HT-29 (cell line): ENCODE measurements around the gene ABHD14A. TPM values are rescaled to one million over a fixed set of nuclear protein-coding genes. Genes with fewer than 3 reads are reported as not detected.

Experiments
- DNase-seq: peaks from one replicate; pipeline ENCODE4 v3.0.0-alpha.2; 2015; ENCODE audit warnings: low spot score
- total RNA-seq: library from RNA; depleted of rRNA; stranded (reverse); fragments of >200 nt; shearing (Covaris generic); gene quantifications from 2 replicates; pipeline ENCODE4 v1.2.3, GENCODE V29; 2014

Gene ABHD14A
- total RNA-seq, 1 experiment from 2014 or later, result 16.0 TPM

GRCh38 chr3:51994530-51994929 is 19.7 kb downstream of the ABHD14A start:
- DNase-seq, result no peak

DNA sequence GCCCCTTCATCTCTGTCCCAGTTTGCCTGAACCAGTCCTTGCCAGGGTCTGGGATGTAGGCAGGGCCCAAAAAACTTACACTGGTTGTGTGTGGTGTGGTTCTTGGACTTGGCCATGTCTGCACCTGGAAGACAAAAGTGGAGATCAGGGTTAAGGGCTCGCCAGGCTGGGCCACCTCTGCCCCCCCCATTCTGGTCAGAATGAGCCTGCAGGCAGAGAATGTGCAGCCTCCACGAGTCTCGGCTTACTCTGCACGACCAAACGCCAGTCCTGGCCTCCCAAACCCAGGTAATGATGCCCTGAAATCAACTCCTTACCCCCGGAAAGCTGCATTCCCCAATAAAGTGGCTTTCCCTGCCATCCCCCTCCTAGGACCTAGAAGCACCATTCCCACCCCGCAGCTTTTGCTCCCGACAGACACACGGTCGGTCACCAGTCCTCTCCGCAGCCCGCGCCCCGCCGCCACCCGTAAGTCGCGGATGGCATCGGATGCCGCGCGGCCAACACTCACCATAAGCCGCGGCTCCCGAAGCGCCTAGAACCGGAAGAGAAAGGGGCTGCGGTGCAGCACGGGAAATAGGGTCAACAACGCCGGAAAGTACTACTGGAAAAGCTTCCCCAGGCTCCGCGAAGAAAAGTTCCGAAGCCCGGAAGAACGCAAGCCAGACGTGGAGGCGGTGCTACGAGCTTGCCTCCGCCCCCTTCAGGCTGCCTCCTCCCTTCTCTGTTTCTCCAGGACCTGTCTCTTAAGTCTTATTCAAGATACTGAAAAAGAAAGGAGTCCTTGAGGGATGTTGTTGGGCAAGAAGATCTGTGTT is 20.7 kb downstream of the ABHD14A start, which contains the start of gene RPL29:
RPL29 (minus strand) TSS at position 550 of the 818 bp plus-strand sequence; CDS start at position 116, 434 bp downstream.
- DNase-seq, result peak; percentile 89

GRCh38 chr3:51997172-51997571 is 22.3 kb downstream of the ABHD14A start:
- DNase-seq, result no peak

DNA sequence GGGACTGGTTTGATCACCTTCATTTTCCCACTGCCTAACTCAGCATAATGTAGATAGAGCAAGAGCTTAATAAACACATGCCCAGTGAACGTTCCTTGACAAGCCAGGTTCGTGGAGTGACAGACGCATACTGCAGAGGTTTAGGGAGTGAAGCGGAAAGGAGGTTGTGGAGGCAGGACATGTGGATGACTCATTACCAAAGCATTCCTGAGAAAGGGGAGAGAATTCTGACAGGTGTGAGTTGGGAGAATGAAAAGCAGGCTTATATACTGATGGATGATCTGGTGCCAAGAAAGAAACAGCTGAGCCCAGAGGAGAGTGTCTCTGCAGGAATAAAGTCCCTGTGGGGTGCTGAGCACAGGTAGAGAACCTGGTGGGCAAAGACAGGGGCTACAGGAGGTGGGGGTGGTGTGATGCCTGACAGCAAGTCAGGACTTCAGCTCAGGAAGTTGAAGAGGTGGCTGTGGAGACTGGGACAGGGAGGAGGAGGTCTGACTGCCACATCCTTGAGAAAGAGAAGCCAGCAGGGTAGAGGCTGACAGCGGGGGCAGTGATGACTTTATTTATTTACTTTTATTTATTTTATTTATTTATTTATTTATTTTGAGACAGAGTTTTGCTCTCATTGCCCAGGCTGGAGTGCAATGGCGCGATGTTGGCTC is 23.2 kb downstream of the ABHD14A start:
- DNase-seq, result peak; percentile 50

- no peak for DNase-seq
Measured at GRCh38 chr3:51998774-51999173, 23.9 kb downstream of the ABHD14A start.

DNA sequence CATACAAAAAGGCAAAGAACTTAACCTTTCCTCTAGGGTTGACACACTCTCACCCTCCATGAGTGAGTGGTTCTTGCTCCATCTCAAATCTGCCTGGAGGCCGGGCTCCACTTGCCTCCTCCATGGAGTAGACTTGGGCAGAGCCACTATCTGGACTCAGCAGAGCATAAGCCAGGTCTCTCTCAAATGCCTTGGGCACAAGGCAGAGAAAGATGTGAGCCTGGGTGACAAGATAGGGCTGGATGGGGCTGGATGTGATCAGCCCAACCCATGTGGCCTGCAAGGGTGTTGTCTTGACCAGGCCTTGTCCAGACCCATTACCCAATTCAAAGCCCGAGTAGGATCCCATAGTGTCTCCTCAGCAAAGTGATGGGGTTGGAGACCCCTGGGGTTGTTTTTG is 25.0 kb downstream of the ABHD14A start:
- no peak for DNase-seq

DNA sequence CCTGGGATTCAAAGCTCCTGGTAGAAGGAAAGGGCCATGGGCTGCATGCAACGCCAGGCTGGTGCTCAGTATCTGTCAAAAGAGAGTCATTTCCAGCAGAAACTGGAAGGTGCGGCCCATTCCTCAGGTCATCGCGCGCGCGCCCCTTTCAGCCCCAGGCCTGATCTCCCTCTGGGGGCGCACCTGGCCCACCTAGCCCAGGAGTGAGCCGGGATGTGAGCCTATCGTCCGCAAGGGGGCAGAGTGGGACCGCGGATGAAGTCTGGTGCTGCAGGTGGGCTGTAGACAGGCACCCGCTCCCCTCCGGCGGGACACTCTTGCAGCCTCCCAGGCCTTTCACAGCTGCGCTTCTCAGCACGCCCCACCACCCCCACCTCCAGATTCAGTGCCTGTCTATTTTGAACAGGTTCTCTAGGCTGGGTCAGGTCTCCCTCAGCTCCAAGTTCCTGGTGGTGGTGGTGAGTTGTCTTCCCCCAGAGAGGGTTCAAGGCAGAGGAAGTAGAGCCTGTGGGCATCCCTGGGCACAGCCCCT is 26.6 kb downstream of the ABHD14A start:
- peak; percentile 70 for DNase-seq

- no peak for DNase-seq
Measured at GRCh38 chr3:52002748-52003147, 27.9 kb downstream of the ABHD14A start.

GRCh38 chr3:52004163-52004787 is 29.4 kb downstream of the ABHD14A start:
- DNase-seq, result no peak

DNA sequence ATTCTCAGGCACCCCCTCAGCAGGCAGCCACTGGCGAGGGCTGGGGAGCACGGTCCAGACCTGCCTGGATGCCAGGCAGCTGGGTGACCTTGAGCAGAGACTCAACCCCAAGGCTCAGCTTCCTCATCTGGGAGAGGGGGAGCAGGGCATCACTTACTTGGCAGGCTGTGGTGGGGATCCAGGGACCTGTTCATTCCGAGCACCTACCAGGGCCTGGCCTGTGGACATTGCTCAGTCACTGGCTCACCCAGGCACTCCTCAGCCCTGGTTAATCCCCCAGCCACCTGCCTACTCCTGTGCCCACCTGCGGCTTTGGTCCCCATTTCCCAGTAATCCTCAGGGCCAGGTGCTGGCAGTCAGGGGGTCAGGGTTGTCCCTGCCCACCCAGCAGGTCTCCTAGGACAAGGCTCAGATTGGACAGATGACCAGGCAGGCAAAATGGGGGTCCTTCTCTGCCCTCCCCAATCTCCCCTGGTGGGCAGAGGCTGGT is 30.1 kb downstream of the ABHD14A start:
- DNase-seq, result no peak

DNA sequence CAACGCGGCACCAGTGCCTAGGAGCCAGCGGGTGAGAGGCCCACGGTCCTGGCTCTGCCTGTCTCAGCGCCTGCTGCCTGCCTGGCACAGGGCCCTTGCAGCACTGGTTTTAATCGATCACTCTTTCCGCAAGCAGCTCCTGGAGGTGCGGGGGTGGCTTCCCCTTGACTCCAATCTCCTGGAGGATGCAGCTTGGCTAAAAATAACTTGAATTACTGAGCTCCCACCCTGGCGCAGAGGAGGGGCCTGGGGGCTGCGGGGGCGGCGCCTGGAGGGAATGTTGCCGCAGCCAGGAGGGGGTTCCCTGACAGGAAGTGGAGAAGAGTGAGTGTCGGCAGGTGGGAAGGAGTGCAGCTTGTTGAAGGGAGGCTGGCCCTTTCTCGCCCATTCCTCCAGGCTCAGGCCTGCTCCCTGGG is 30.7 kb downstream of the ABHD14A start:
- DNase-seq, result no peak

- DNase-seq, result no peak
Measured at GRCh38 chr3:52006017-52006819, 31.4 kb downstream of the ABHD14A start.

- no peak for DNase-seq
Measured at GRCh38 chr3:52006820-52007133, 31.9 kb downstream of the ABHD14A start.

- no peak for DNase-seq
Measured at GRCh38 chr3:52007291-52007690, 32.4 kb downstream of the ABHD14A start.

DNA sequence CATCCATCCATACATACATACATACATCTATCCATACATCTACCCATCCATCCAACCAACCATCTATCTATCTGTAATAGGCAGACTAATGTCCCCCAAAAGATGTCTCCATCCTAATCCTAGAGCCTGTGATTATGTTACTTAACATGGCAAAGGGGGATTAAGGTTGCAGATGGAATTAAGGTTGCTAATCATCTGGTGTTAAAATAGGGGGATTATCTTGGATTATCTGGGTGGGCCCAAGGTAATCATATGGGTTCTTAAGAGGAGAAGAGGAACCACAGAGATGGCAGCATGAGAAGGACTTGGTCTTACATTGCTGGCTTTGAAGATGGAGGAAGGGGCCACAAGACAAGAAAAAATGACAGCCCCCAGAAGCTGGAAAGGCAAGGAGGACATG is 35.6 kb downstream of the ABHD14A start:
- no peak for DNase-seq

- no peak for DNase-seq
Measured at GRCh38 chr3:52012699-52013098, 37.8 kb downstream of the ABHD14A start.

DNA sequence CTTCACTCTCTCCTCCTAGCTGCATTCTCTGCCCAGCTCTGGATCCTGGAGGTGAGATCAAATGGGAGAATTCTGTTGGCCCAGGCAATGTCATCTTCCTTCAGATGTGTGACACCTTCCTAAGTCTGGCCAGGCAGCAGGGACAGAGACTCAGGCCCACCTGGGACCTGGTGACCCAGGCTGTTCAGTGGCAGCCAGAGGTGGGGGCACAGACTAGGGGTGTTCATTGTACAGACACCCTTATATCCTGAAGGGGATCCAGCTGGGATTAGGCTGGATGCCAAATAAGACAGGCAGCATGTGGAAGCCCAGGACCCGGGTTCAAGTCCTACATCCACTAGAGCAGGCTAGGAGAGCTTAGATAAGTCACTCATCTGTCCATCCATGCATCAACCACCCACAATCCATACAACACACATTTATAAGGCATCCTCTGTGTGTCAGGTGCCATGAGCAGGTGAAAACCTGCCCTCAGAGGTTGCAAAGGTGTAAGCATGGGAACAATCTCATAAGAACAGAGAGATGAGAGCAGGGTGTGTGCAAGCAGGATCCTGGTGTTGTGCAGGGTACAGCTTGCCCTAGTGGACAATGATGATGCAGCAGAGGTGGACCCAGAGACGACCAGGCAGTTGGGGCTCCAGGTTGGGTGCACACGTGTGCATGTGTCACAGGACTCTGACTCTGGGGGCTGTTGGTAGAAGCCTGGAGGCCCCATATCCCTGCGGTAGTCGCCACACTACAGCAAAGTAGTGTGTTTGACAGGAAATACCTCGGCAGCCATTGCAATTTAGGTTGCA is 39.1 kb downstream of the ABHD14A start:
- DNase-seq, result no peak

DNA sequence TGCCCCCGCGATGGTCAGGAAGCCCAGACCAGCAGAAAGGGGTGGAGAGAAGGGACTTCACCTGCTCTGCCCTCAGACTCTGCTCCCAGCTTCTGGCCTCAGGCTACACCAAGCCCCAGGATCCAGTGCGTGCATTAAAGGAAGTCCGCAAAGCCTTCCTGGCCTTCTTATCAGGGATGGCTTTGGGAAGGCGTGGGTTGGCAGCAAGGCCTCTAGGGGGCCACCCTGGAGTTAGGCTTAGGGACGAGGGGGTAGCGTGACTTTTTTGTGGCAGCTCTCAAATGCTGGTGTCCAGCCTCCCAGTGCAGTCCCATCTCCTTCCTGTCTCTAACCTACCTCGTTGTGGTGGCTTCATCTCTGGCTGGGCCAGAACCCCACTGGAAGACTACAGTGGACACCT is 39.7 kb downstream of the ABHD14A start:
- DNase-seq, result no peak

- DNase-seq, result no peak
Measured at GRCh38 chr3:52015438-52016228, 40.8 kb downstream of the ABHD14A start.

DNA sequence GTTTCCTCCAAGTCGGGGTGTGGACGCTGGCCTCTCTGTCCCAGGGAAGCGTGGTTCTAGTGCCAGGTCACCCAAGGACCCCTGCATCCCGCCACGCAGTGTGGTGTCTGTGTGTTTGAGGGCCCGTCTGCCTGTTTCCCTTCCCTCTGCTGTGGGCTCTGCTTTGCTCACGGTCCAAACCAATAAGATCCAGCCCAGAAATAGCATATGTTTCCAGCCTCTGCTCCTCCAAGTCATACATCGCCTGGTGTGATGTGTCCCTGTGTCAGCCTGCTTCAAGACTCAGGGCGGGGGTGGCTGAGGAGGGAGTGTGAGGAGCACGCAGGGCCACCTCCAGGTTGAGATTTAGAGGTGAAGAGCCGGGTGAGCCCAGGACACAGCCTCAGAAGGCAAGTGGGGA is 42.7 kb downstream of the ABHD14A start:
- DNase-seq, result no peak
